ENCODE measurements around the gene CFAP58.

Gene CFAP58

DNA sequence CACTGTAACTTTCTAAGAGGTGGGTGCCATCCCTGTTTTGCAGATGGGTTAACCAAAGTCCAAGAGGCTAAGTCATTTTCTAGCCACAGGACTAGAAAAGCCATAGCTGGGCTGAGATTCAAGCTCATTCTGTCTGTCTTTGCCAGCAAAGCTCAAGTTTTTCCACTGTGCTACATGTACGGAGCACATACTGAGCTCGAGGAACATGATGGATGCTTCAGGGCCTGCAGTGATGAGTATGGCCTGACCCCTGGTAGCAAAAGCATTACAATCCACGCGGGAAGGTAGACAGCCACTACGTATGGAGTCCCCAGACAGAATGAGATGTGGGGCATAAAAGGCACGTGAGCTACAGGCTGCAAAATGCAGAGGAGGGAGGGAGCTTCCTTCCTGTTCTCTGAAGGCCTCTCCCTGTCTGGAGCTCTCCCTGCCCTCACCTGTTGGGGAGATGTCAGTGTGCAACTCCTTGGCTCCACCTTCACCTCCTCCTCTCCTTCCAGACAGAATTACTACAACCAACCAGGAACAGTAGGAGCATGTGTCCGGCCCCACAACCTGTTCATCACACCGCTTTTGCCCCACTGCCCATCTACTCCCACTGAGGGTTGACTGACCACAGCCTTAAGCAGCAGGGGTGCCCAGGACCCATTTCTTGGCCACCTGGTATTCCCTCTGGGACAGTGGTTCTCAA, 31.8 kb upstream of the CFAP58 start:
- no peak for DNase-seq (ENCODE audit: low spot score)

DNA sequence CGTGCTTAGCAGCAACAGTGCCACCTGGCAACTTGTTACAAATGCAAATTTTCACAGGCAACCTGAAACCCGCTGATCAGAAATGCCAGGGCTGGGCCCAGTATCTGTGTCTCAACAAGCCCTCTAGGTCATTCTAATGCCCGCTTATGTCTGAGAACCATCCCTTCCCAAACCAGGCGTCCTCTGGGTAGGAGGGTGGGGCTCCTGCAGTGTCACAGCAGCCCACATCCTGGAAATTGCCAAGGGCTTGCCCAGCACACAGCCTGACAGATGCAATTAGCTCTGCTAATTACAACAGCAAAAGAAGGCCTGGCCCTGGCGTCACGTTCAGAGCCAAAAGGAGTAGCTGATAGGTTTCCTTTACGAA, 31.2 kb upstream of the CFAP58 start:
- no peak for DNase-seq (ENCODE audit: low spot score)

DNA sequence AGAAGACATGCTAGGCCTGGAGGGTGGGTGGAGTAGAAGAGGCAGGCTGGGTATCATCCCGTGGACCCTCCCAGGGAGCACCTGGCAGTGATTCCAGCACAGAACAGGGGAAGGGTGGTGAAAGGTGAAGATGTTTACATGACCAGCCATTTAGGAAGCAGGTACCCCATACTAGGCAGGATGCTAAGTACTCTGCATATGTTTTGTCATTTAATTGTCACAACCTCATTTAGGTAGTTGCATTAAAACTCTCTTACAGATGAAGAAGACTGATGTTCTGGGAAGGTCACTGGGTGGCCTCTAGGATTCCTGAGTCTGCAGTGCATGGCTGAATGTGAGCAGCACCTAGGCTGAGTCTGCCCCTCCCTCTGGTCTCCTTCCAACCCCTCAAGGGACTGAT, 30.5 kb upstream of the CFAP58 start:
- DNase-seq (ENCODE audit: low spot score) = no peak

DNA sequence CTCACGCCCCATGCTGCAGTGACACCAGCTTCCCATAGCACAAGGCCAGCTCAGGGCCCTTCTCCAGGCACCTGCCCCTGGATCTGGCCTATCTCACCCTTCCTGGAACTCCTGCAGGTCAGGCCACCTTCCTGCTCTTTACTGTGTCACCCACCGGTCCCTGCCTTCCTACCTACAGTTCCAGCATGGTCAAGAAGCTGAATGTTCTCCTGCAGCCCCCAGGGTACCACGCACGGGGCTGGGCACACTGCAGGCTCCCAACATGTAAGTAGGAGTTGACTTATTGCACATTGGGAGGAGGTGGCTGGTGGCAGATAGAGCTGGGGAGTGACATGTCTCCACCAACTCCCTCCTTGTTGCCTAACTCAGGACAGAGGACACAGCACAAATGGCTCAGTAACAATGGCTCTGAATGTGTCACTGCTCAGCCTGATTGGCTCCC, 29.9 kb upstream of the CFAP58 start:
- DNase-seq (ENCODE audit: low spot score) = no peak

DNA sequence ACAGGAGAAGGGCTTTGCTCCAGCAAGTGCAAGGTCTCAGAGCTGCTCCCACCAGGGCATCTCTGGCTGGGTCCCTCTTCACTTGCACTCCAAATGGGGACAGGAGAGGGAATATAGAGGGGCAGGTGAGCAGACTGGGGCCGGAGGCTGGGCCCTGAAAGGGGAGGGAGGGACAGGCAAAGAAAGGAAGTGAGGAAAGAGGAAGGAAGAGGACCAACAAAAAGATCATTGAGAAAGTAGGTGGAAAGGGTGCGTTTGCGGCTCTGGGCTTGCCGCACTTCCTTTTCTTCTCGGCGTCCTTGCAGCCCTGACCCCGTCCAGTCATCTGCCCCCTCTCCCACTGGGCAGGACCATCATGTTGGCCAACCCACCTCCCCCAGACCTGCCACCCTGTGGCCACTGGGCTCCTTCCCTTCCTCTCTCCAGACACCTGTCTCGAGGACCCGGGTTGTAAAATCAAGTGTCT, 29.4 kb upstream of the CFAP58 start:
- DNase-seq (ENCODE audit: low spot score) = no peak

DNA sequence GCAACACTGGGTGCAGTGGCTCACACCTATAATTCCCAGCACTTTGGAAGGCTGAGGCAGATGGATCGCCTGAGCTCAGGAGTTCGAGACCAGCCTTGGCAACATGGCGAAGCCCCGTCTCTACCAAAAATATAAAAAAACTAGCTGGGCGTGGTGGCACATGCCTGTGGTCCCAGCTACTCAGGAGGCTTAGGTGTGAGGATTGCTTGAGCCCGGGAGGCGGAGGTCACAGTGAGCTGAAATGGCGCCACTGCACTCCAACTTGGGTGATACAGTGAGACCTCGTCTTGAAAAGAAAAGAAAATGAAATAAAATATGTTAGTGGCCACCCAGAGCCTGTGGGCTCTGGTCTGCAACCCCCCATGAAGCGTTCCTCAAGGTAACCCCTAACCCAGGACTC, 28.7 kb upstream of the CFAP58 start:
- DNase-seq (ENCODE audit: low spot score) = no peak

DNA sequence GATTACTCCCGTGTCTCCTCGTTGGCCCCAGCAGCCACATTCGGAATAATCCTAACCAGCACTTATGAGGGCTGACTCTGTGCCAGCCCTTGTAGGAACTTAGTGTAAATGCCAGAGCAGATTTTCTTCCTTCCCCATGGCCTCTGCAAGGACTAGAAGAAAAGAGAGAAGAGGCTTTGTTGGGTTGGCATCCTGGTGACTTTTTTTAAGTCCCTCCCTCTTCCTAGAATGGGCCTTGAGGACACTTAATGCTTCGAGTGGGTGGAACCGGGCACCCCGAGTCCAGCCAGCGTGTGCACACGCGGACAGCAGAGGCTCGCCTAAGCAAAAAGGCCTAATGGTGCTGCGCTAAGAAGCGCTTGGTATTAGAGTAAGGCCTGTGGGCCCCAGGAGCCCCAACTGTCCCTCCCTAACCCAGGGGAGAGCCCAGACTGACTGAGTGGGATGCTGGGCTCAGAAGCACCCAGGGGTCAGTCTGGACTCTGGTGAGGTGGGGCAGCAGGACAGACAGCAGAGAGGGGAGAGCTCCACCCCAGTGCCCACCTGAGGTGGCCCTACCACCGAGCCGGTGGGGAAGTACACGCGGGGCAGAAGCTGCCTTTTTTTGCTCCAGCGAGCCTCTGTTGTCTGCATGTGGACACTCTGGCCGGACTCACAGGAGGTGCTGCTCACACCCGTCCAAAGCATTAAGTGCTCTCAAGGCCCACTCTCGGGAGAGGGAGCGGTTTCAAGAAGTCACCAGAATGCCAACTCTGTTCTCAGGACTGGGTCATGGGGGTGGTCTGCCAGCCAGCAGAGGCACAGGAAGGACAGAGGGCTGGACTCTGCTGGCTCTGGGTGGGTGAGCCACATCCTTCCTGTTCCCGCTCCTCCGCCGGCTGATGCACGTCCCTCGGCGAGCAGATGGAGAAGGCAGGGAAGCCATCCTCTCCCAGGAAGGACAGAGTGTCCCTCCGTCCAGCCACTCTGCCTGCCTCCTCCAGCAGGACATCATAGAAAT, 27.9 kb upstream of the CFAP58 start:
- DNase-seq (ENCODE audit: low spot score) = no peak

DNA sequence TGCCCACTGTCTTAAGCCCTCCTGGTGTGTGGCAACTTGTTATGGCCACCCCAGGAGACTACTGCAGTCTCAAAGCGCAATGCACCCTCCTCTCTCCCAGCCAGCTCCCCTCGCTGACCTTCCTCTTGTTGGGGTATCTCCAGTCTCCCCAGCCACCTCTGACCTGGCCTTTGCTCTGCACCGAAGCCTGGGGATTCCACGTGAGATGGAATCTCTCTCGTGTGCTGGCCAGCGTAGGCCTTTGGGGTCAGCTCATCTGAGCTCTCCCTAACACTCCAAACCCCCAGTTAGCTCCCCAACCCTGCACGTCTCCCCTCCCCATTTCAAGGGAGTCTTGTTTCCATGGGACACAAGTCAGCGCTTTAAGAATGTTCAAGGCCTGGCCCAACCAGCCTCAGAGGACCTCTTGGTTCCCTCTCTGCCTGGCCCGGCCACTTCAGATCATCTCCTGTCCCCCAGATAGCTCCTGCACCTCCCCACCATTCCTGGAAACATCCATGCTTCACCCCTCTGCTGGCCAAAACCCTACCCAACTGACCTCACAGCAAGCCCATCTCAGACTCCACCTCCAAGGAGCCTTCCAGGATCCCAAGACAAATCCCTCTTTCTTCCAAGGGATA, 26.5 kb upstream of the CFAP58 start:
- no peak for DNase-seq (ENCODE audit: low spot score)

DNA sequence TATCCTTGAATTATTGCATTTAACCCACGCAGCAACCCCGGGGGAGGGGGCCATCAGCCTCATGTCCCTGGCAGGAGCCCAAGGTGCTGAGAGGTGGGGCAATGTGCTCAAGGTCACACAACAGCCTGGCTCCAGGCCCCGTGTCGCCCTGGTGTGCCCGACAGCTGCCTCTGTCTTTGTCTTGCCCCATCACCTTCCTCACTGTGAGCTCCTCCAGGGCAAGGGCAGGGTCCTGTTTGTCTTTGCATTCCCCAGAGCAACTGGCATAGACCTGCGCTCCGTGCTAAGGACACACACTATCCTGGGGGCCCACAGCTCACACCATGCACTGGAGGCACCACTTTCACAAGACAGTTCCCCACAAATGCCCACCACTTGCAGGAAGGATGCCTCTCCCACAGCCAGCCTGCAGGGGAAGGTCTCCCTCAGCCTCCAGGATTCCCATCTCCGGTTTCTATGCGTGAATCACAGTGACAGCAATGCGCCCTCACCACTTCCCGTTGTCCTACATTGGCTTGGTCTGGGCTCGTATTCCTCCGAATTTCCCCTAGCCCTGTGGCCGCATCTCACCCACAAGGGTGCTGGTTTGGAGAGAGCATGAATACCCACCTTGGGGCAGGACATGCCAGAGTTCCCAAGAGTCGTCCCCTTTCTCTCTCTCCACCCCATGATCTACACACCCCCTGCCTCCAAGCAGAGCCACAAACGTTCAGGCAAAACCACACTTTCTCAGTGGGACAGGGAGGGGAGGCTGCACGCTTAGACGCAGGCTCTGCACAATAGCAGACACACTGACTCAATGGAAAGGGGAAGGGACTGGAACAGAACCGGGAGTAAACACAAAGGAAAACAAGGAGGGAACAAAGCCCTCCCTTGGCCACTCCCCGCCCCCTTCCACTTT, 25.6 kb upstream of the CFAP58 start:
- DNase-seq (ENCODE audit: low spot score) = no peak

DNA sequence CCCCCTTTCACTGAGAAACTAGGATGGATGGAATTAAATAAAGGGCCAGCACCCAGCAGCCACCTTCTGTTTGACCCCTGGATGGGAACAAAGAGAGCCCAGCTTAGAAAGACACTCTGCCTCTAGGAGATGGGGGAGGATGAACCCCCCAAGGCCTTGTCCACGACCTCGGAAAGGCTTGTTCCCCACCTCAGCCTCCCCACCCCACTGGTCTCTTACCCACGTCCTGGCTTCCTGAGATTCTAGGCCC, 25.1 kb upstream of the CFAP58 start:
- no peak for DNase-seq (ENCODE audit: low spot score)

DNA sequence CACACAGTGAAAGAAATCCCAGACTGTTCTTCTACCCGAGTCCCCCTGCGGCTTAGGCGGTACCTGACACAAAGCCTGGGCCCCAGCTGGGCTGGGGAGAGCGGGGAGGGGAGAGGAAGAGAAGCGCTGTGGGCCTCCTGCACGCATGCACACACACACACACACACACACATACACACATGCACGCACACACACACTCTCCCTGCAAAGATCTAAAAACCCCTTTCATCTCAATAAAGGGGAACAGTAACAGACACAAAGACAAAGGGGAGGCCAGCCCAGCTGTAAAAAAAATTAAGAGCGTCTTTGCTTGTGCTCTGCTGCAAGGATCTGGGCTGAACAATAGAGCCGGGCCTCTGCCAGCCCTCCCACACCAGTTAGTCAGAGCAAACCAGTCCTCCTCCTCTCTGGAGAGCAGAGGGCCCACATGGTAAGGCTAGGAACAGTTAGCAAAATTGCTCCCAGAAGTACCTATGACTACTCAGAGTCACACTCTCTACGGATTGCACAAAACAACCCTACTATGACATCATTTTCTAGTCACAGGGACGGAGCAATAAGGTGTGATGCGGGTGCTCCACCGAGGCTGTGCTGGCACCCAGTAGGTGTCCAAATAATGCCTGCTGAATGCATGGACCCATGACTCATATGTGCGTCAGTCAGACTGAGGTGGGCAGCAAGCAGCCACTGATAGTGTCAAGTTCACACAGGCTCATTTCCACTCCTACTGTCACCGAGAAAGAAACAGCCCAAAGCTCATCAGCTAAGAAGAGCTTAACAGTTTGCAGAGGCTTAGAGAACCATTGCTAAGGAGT, 24.5 kb upstream of the CFAP58 start:
- DNase-seq (ENCODE audit: low spot score) = peak; percentile 37

DNA sequence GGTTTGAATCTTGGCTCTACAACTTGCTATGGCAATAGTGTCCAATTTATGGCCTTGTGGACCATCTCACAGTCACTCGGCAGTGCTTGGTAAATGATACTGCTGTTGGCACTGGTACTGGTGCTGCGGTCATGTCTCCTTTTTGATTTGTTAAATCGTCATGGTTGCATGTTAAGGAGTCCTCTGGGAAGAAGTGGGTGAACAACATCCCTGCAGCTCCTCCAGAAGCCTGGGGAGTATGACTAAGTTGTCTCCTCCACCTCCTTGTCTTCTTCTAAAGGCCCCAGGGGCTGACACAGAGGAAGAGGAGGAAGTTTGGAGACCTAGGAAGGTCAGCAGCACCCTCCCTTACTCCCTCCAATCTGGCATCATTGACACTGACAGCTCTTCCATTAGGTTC, 23.9 kb upstream of the CFAP58 start:
- no peak for DNase-seq (ENCODE audit: low spot score)

DNA sequence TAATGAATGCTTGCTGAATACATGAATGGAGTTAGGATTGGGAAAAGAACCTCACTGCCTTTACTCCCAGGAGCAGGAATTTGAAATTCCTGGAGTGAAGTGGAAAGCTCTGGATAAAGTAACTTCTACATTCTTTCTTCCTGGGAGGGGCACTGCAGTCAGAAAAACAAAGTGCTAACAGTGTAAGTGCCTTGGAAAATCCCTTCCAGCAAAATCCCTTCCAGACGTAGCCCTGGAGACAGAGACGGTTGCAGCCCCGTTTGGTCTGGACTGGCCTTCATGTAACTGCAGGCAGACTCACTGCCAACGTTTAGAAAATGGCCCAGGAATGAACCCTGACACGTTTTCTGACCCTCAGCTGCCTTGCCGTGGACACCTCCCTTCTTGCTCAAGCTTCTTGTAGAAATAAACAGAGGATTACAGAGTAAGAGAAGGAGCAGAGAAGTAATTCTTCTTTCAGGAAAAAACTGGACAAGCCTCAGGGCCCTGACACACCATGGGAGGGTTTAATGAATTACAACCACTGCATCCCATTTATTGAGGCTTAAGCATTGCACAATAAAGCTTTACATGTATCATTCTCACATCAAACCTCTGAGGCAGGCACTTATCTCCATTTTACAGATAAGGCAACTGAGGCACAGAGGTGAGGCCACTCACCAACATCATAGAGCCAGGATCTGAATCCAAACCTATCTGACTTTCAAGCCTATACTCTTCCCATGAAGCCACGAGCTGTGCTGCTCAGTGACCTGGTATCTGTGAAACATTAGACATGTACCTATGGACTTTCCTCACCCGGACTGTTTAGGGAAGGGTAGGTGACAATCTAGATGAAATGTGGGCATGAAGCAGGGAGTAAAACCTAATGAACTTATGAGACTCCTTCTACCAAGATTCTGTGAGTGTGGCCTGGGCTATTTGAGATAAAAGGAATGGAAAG, 23.2 kb upstream of the CFAP58 start:
- DNase-seq (ENCODE audit: low spot score) = peak; percentile 14

DNA sequence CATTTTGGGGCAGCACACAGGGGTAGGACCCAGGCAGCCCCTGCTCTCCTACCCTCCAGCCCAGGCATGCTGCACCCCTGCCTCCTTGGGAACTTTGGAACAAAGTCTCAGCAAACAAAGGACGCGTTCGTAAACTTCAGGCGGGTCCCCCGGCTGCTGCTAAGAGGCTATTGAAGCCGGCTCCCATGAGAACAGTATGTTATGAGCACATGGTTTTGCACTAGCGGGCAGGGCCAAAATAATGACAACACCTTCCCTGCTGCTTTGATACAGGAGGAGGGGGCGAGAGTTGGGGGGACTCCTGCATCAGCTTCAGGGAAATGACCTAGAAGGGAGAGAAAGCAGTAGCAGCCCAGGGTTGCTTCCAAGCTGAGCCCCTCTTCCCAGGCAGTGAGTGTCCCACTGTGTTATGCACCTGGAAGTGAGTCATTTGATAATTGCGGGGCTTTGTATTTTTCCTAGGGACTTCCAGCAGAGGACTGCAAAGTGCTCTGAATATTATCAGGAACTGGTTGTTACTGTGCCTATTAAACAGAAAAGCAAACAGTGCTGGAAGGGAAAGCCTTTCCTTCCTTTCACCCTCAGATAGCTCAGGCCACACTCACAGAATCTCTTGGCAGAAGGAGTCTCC, 22.3 kb upstream of the CFAP58 start:
- no peak for DNase-seq (ENCODE audit: low spot score)

DNA sequence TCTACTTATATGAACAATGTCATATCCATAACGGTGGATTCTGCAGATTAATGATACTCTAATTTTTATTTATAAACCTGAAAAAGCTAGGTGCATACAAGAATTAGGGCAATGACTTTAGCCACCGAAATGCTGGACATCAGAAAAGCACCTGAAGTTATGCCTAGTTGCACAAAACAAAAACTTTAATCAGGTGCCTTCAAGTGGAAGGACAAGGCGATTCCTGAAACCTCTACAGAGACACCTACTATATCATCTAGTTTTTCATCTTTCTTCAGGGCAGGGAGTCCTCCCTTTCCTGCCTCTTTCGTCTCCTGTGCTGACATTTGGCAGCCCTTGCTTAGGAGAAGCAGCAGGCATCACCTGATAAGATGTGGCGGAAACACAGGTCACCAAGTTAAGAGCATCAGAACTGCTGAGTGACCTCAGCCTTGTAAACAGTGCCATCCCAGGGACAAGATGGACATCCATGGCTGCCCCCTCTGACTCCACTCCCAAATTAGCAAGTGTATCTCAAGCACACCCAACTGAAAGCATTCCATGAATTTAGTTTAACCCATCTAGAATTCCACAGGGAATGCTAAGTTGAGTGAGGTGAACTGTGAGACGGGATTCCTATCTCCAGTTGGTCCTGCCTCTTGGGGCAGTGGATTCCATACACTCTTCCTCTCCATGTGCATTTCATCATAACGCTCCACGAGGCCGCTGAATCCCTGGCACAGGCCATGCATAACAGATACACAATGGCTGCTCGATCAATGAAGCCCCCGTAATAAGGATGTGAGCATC, 21.2 kb upstream of the CFAP58 start:
- DNase-seq (ENCODE audit: low spot score) = no peak

DNA sequence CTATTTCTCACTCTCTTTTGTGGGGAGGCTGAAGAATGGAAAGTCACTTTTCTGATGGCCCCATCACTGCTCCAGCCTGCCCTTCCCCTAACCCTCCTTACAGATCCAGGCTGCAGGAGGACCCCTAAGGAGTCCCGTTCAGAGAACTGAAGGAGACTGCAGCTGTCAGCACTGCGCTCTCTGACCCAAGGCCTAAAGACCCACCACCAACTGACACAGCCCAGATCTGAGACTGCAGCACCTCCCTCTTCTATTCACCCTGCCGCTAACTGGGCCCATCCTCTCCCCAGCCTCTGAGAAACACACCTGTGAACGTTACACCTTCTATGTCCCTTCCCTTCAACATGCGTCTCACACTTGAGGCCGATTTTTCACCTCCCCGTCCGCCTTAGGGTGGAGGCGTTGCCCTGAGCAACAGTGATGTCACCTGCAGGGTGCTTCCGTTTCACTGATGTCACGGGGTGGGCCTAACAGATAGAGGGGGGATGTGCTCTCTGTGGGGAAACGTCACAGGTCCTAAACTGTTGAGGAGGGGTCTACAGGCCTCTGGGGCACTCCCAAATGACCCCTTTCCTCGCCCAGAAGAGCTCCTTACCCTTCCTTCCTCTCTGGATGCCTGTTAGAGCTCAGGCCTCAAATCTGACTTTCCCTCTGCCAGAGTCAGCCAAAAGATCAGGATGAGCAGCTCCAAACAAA, 20.5 kb upstream of the CFAP58 start:
- no peak for DNase-seq (ENCODE audit: low spot score)

DNA sequence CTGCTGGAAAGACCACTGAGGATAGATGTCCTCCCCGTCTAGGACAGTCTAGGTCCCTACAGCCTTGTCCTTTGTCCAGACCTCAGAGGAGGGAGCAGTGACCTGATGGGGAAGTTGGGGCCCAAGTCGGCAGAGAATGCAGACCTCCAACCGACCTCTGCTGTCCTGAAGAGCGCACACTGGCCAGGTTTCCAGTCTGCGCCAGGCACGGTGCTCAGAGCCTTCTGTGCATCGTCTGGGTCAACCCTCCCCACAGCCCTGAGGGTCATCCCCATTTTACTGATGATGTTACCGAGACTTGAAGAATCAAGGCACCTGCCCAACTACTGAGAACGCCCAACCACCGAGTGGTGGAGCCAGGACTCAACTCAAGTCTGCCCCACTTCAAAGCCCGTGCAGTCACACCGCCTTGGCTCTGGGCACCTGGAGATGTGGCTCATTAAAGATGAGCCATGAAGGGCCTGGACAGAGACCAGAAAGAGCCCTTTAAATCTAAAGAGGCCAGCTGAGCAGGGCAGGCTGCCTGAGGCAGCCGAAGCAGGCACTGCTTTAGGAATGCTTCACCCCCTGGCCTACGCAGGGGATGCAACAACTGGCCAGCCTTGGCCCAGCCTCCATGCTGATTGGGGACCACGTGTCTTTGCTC, 19.8 kb upstream of the CFAP58 start:
- no peak for DNase-seq (ENCODE audit: low spot score)

DNA sequence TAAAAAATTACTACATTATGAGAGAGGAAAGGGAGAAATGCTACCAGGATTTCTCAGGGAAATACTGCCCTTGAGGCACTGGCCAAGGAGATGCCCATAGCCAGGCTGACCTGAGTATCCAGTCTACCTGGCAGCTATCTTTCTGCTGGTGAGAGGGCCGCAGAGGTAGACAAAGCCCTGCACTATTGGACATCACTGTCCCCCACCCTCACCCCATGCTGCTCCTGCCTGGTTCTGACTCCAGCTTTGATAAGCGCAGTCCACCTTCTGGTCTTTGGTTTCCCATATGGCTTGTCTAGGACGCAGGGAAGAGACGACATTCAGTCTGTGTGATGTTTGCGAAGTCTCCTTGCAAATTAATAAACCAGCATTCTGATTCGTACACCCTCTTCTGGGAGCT, 19.1 kb upstream of the CFAP58 start:
- no peak for DNase-seq (ENCODE audit: low spot score)
